GM23338 (cell line): ENCODE results near the gene HSH2D. TPM values are rescaled to one million over a fixed set of nuclear protein-coding genes. Genes with fewer than 3 reads are reported as not detected.

Experiments
- ATAC-seq: fragments of 200-7000 bp; cut with Tn5 transposase; 3 replicates; pipeline ENCODE4 v1.9.1; 2020
- DNase-seq: peaks from one replicate; pipeline ENCODE4 v3.0.0-alpha.2; 2015; ENCODE audit warnings: low spot score
- H2AFZ ChIP-seq: fragments of 200-600 bp; sonication (generic); 2 replicates; pipeline ENCODE4 v1.8.0; 2016; ENCODE audit warnings: antibody characterized with exemption, mild to moderate bottlenecking, moderate library complexity
- H3F3A ChIP-seq: fragments of 200-600 bp; sonication (generic); replicated peaks from 2 replicates; pipeline ENCODE4 v1.8.0; 2017; ENCODE audit warnings: antibody characterized with exemption, mixed run types, low read depth
- H3K27ac ChIP-seq: fragments of 200-600 bp; sonication (generic); 2 replicates; pipeline ENCODE4 v1.6.1; 2016; ENCODE audit warnings: low read depth
- H3K27me3 ChIP-seq: fragments of 200-600 bp; sonication (generic); 2 replicates; pipeline ENCODE4 v1.8.0; 2016; ENCODE audit warnings: mild to moderate bottlenecking, mixed run types, moderate library complexity; ENCODE audit not compliant: insufficient read depth
- H3K36me3 ChIP-seq: fragments of 200-600 bp; sonication (generic); 2 replicates; pipeline ENCODE4 v1.8.0; 2016; ENCODE audit warnings: mild to moderate bottlenecking; ENCODE audit not compliant: insufficient read depth
- H3K4me1 ChIP-seq: fragments of 200-600 bp; sonication (generic); 2 replicates; pipeline ENCODE4 v1.8.0; 2016; ENCODE audit warnings: mild to moderate bottlenecking, moderate library complexity; ENCODE audit not compliant: insufficient read depth
- H3K4me2 ChIP-seq: fragments of 200-600 bp; sonication (generic); 2 replicates; pipeline ENCODE4 v1.7.1; 2017; ENCODE audit warnings: mixed run types
- H3K4me3 ChIP-seq: fragments of 200-600 bp; sonication (generic); 2 replicates; pipeline ENCODE4 v1.6.1; 2016; ENCODE audit warnings: mixed run types
- H3K79me2 ChIP-seq: fragments of 200-600 bp; sonication (generic); replicated peaks from 2 replicates; pipeline ENCODE4 v1.8.0; 2017; ENCODE audit warnings: mild to moderate bottlenecking; ENCODE audit not compliant: insufficient read depth
- H3K9me2 ChIP-seq: fragments of 200-600 bp; sonication (generic); 2 replicates; pipeline ENCODE4 v1.8.0; 2017; ENCODE audit not compliant: insufficient read depth
- H4K20me1 ChIP-seq: fragments of 200-600 bp; sonication (generic); replicated peaks from 2 replicates; pipeline ENCODE4 v1.8.0; 2017; ENCODE audit warnings: mild to moderate bottlenecking; ENCODE audit not compliant: insufficient read depth
- H3K27ac Mint-ChIP-seq: 2 replicates; pipeline ENCODE4 v1.8.0; 2020; ENCODE audit warnings: inconsistent platforms, mild to moderate bottlenecking, moderate library complexity, mixed read lengths
- H3K27me3 Mint-ChIP-seq: 3 replicates; pipeline ENCODE4 v1.8.0; 2022; ENCODE audit warnings: low read depth, mild to moderate bottlenecking, moderate library complexity, mixed read lengths, inconsistent platforms; ENCODE audit not compliant: insufficient read depth, poor library complexity
- H3K36me3 Mint-ChIP-seq: 3 replicates; pipeline ENCODE4 v1.8.0; 2021; ENCODE audit warnings: low read depth, mild to moderate bottlenecking, inconsistent platforms, moderate library complexity, mixed read lengths
- H3K4me1 Mint-ChIP-seq: 3 replicates; pipeline ENCODE4 v1.8.0; 2020; ENCODE audit warnings: mild to moderate bottlenecking, inconsistent platforms, mixed read lengths
- H3K4me3 Mint-ChIP-seq: 3 replicates; pipeline ENCODE4 v1.8.0; 2021; ENCODE audit warnings: moderate library complexity, mild to moderate bottlenecking, inconsistent platforms, mixed read lengths
- H3K9me3 Mint-ChIP-seq: 3 replicates; pipeline ENCODE4 v1.8.0; 2020; ENCODE audit warnings: moderate library complexity, mild to moderate bottlenecking, inconsistent platforms, mixed read lengths
- EZH2 ChIP-seq: fragments of 200-600 bp; sonication (generic); IDR thresholded peaks from one replicate; pipeline ENCODE4 v1.8.0; 2017; ENCODE audit warnings: antibody characterized with exemption, mild to moderate bottlenecking, low read depth; ENCODE audit not compliant: unreplicated experiment
- EZH2phosphoT487 ChIP-seq: fragments of 200-600 bp; sonication (generic); IDR thresholded peaks from one replicate; pipeline ENCODE4 v1.8.1; 2018; ENCODE audit warnings: antibody characterized with exemption; ENCODE audit not compliant: unreplicated experiment
- JUNB ChIP-seq: IDR thresholded peaks from one replicate; pipeline ENCODE4 v1.6.1; 2016; ENCODE audit warnings: antibody characterized with exemption; ENCODE audit not compliant: unreplicated experiment
- POLR2AphosphoS5 ChIP-seq: IDR thresholded peaks from 2 replicates; pipeline ENCODE4 v1.6.1; 2016; ENCODE audit warnings: antibody characterized with exemption, low read depth
- polyA plus RNA-seq: library from polyadenylated mRNA; unstranded; fragments of >200 nt; fragmentation: Nextera tagmentation; extraction: Ambion mirVana; gene quantifications from 2 replicates; pipeline ENCODE4 v1.2.1, GENCODE V29; 2016
- total RNA-seq: library from RNA; depleted of rRNA; stranded (reverse); fragments of >200 nt; shearing (Covaris generic); gene quantifications from 2 replicates; pipeline ENCODE4 v1.2.3, GENCODE V29; 2014
- TF ChIP-seq, protein P1 (sequence below): IDR thresholded peaks from one replicate; pipeline ENCODE4 v1.6.1; 2018; ENCODE audit warnings: antibody characterized with exemption; ENCODE audit not compliant: unreplicated experiment
- TF ChIP-seq, protein P2 (sequence below): fragments of 250-450 bp; sonication (Bioruptor Pico); IDR thresholded peaks from 2 replicates; pipeline ENCODE4 v1.5.0; 2020; ENCODE audit warnings: mild to moderate bottlenecking, moderate library complexity

The HSH2D gene
- total and polyA plus RNA-seq, 2 experiments from 2014 or later = 0.81 to 1.4 TPM

DNA sequence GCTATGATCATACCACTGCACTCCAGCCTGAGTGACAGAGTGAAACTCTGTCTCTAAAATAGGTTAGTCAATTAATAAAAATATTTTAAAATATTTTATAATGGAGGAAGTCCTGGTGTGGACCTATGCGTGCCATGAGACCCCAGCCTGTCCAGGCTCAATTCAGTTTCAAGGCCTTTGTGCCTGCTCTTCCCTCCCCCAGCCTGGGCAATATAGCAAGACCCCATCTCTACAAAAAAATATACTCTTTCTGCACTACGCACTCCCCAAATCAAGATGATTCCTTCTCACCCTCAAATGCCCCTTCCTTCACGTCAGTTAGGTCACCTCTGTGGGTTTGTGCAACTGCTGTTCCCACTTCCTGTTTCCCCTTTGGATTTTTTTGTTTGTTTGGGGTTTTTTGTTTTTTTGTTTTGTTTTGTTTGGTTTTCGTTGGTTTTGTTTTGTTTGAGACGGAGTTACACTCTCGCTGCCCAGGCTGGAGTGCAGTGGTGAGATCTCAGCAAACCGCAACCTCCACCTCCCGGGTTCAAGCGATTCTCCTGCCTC is 1.4 kb upstream of the HSH2D start:
- H3K27me3 ChIP-seq = no peaks in the 10 kb centered on the region
- peaks cover 7% of the 10 kb centered on the region for H3K27me3 Mint-ChIP-seq
- H3K9me3 Mint-ChIP-seq = no peaks in the 10 kb centered on the region; the same call in 2 of the 3 replicates
- ATAC-seq (no peak), DNase-seq (no peak)
- H3K9me2 ChIP-seq = no peaks in the 10 kb centered on the region
- no peaks in the 10 kb centered on the region for H3K36me3 ChIP-seq
- H3K27ac Mint-ChIP-seq = no peak overlapping the region
- H3K4me1 ChIP-seq = peaks cover 6% of the 10 kb centered on the region; the same call in 1 of the 2 replicates
- peaks cover 8% of the 10 kb centered on the region; the same call in 2 of the 3 replicates for H3K4me1 Mint-ChIP-seq
- 0 out of 2 replicates have a peak, but pooled peaks cover 5% of the 10 kb centered on the region for H3F3A ChIP-seq
- no peak overlapping the region for H3K4me3 ChIP-seq
- no peak overlapping the region for H3K4me2 ChIP-seq
- no peaks in the 10 kb centered on the region for H3K79me2 ChIP-seq
- peak overlapping the region; percentile 63; the same call in 1 of the 2 replicates for H2AFZ ChIP-seq
- no peak overlapping the region for H3K4me3 Mint-ChIP-seq
- no peak overlapping the region for H3K27ac ChIP-seq
- TF ChIP-seq JUNB = no peak
- TF ChIP-seq, protein P1, sequence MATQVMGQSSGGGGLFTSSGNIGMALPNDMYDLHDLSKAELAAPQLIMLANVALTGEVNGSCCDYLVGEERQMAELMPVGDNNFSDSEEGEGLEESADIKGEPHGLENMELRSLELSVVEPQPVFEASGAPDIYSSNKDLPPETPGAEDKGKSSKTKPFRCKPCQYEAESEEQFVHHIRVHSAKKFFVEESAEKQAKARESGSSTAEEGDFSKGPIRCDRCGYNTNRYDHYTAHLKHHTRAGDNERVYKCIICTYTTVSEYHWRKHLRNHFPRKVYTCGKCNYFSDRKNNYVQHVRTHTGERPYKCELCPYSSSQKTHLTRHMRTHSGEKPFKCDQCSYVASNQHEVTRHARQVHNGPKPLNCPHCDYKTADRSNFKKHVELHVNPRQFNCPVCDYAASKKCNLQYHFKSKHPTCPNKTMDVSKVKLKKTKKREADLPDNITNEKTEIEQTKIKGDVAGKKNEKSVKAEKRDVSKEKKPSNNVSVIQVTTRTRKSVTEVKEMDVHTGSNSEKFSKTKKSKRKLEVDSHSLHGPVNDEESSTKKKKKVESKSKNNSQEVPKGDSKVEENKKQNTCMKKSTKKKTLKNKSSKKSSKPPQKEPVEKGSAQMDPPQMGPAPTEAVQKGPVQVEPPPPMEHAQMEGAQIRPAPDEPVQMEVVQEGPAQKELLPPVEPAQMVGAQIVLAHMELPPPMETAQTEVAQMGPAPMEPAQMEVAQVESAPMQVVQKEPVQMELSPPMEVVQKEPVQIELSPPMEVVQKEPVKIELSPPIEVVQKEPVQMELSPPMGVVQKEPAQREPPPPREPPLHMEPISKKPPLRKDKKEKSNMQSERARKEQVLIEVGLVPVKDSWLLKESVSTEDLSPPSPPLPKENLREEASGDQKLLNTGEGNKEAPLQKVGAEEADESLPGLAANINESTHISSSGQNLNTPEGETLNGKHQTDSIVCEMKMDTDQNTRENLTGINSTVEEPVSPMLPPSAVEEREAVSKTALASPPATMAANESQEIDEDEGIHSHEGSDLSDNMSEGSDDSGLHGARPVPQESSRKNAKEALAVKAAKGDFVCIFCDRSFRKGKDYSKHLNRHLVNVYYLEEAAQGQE = no peak
- no peak for TF ChIP-seq EZH2phosphoT487
- no peak for TF ChIP-seq POLR2AphosphoS5
- no peak for TF ChIP-seq EZH2
- TF ChIP-seq, protein P2, sequence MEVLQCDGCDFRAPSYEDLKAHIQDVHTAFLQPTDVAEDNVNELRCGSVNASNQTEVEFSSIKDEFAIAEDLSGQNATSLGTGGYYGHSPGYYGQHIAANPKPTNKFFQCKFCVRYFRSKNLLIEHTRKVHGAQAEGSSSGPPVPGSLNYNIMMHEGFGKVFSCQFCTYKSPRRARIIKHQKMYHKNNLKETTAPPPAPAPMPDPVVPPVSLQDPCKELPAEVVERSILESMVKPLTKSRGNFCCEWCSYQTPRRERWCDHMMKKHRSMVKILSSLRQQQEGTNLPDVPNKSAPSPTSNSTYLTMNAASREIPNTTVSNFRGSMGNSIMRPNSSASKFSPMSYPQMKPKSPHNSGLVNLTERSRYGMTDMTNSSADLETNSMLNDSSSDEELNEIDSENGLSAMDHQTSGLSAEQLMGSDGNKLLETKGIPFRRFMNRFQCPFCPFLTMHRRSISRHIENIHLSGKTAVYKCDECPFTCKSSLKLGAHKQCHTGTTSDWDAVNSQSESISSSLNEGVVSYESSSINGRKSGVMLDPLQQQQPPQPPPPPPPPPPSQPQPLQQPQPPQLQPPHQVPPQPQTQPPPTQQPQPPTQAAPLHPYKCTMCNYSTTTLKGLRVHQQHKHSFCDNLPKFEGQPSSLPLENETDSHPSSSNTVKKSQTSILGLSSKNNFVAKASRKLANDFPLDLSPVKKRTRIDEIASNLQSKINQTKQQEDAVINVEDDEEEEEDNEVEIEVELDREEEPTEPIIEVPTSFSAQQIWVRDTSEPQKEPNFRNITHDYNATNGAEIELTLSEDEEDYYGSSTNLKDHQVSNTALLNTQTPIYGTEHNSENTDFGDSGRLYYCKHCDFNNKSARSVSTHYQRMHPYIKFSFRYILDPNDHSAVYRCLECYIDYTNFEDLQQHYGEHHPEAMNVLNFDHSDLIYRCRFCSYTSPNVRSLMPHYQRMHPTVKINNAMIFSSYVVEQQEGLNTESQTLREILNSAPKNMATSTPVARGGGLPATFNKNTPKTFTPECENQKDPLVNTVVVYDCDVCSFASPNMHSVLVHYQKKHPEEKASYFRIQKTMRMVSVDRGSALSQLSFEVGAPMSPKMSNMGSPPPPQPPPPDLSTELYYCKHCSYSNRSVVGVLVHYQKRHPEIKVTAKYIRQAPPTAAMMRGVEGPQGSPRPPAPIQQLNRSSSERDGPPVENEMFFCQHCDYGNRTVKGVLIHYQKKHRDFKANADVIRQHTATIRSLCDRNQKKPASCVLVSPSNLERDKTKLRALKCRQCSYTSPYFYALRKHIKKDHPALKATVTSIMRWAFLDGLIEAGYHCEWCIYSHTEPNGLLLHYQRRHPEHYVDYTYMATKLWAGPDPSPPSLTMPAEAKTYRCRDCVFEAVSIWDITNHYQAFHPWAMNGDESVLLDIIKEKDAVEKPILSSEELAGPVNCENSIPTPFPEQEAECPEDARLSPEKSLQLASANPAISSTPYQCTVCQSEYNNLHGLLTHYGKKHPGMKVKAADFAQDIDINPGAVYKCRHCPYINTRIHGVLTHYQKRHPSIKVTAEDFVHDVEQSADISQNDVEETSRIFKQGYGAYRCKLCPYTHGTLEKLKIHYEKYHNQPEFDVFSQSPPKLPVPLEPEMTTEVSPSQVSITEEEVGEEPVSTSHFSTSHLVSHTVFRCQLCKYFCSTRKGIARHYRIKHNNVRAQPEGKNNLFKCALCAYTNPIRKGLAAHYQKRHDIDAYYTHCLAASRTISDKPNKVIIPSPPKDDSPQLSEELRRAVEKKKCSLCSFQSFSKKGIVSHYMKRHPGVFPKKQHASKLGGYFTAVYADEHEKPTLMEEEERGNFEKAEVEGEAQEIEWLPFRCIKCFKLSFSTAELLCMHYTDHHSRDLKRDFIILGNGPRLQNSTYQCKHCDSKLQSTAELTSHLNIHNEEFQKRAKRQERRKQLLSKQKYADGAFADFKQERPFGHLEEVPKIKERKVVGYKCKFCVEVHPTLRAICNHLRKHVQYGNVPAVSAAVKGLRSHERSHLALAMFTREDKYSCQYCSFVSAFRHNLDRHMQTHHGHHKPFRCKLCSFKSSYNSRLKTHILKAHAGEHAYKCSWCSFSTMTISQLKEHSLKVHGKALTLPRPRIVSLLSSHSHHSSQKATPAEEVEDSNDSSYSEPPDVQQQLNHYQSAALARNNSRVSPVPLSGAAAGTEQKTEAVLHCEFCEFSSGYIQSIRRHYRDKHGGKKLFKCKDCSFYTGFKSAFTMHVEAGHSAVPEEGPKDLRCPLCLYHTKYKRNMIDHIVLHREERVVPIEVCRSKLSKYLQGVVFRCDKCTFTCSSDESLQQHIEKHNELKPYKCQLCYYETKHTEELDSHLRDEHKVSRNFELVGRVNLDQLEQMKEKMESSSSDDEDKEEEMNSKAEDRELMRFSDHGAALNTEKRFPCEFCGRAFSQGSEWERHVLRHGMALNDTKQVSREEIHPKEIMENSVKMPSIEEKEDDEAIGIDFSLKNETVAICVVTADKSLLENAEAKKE (CRISPR knock-in tag) = no peak
- no peaks in the 10 kb centered on the region for H3K36me3 Mint-ChIP-seq
- H4K20me1 ChIP-seq = no peaks in the 10 kb centered on the region
